Thoracic aorta (tissue), 2 donors: ENCODE results near the gene CTIF. TPM values are rescaled to one million over a fixed set of nuclear protein-coding genes. Genes with fewer than 3 reads are reported as not detected.

Experiments used
- ATAC-seq: fragments of 150-250 bp; one replicate; pipeline ENCODE4 v1.8.0; 2017; ENCODE audit warnings: low read depth; ENCODE audit not compliant: insufficient number of reproducible peaks, low FRiP score
- DNase-seq: peaks from one replicate; pipeline ENCODE4 v3.0.0-alpha.2; 2020; ENCODE audit warnings: low spot score
- H3K27ac ChIP-seq, 2 donors: fragments of 200-600 bp; sonication (generic); 1 replicate in 1 of 2; 2 replicates in 1 of 2; pipeline ENCODE4 v1.5.1; 2016; ENCODE audit warnings: mild to moderate bottlenecking in 2 of 2, moderate library complexity in 2 of 2
- H3K27me3 ChIP-seq: fragments of 200-600 bp; sonication (generic); replicated peaks from 2 replicates; pipeline ENCODE4 v1.6.0; 2016; ENCODE audit warnings: mild to moderate bottlenecking; ENCODE audit not compliant: insufficient read depth
- H3K36me3 ChIP-seq: fragments of 200-600 bp; sonication (generic); one replicate; pipeline ENCODE4 v1.5.1; 2016
- H3K4me1 ChIP-seq, 2 donors: fragments of 200-600 bp; sonication (generic); 1 replicate in 1 of 2; 2 replicates in 1 of 2; pipeline versions ENCODE4 v1.5.1 to v1.6.0; 2016; ENCODE audit warnings: low read depth in 2 of 2, mild to moderate bottlenecking in 1 of 2; ENCODE audit not compliant: control insufficient read depth in 1 of 2
- H3K4me3 ChIP-seq: fragments of 200-600 bp; sonication (generic); 2 replicates; pipeline ENCODE4 v1.5.1; 2016; ENCODE audit warnings: mild to moderate bottlenecking
- H3K9me3 ChIP-seq: fragments of 200-600 bp; sonication (generic); 2 replicates; pipeline ENCODE4 v1.5.1; 2016
- total RNA-seq, 2 donors: library from RNA; depleted of rRNA; stranded (reverse); fragments of >200 nt; gene quantifications; one replicate each; pipeline versions ENCODE4 v1.1.0 to v1.2.3, GENCODE V29; 2016
- TF ChIP-seq, protein P1 (sequence below): fragments of 200-600 bp; sonication (generic); IDR thresholded peaks from one replicate; pipeline ENCODE4 v1.5.1; 2019; ENCODE audit warnings: antibody characterized with exemption

CTIF gene
- total RNA-seq, 2 donors from 2014 or later, result 63.3 to 125 TPM

DNA sequence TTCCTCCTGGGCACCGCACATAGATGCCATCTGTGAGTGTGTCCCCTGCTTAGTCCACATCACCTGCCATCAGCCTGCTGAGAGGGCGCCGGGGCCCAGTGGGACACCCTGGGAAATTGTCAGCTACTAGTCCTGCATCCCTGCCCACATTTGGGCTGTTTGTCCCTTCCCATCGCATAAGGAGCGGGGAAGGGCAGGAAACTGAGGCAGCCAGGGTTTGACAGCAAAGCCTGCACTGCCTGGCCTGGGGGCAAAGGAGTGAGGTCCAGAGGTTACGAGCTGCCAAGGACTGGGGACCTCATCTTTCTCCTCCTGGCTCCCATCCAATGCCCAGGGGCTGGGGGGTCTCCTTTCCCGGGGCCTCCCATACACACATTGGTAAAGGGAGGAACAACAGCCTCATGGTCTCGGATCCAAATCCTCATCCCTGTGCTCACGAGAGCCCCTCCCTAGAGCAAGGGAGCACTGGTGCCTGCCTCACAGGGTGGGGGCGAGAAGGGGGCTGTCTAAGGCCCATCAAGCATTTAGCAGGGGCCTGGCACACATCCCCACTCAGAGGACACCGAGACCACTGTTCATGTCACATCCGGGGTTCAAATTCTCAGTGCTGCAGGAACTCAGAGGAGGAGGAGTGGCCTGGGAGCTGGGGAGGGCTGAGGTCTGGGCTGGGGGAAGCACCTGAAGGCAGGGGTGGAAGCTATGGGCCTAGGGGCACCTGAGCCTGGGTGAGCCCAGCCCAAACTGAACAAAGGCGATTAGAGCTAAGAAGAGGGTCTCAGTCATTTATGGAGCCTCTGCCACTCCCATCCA, 298.2 kb downstream of the CTIF start:
- no peak overlapping the region for H3K27ac ChIP-seq
- DNase-seq, result no peak

DNA sequence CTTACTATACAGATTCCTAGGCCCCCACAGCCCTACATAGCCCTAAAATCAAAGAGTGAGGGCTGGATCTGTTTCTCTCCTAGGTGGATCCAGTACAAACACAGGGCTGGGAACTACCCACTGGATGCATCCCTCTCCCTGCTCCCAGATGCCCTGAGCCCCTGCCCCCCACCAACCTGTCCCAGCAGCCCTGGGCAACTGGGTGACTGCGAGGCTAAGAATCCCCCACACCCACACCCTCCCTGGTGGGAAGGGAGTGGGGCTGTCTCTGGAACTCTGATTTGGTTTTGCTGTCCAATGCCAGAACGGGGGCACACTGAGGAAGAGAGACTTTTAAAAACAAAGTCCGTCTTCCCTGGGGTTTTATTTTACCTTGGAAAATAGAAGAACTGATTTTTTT, 298.8 kb downstream of the CTIF start:
- Histone ChIP-seq H3K27ac (no peak overlapping the region), H3K36me3 (no peaks in the 10 kb centered on the region), H3K4me3 (no peak overlapping the region), H3K4me1 (peaks cover 47 to 67% of the 10 kb centered on the region in 2 donors), H3K27me3 (no peaks in the 10 kb centered on the region), H3K9me3 (no peaks in the 10 kb centered on the region)
- TF ChIP-seq, protein P1, sequence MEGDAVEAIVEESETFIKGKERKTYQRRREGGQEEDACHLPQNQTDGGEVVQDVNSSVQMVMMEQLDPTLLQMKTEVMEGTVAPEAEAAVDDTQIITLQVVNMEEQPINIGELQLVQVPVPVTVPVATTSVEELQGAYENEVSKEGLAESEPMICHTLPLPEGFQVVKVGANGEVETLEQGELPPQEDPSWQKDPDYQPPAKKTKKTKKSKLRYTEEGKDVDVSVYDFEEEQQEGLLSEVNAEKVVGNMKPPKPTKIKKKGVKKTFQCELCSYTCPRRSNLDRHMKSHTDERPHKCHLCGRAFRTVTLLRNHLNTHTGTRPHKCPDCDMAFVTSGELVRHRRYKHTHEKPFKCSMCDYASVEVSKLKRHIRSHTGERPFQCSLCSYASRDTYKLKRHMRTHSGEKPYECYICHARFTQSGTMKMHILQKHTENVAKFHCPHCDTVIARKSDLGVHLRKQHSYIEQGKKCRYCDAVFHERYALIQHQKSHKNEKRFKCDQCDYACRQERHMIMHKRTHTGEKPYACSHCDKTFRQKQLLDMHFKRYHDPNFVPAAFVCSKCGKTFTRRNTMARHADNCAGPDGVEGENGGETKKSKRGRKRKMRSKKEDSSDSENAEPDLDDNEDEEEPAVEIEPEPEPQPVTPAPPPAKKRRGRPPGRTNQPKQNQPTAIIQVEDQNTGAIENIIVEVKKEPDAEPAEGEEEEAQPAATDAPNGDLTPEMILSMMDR, result no peak
- DNase-seq, result no peak
- no peak for ATAC-seq

More for the DNA sequence above, 298.2 kb downstream of the CTIF start:
- H3K27me3 ChIP-seq, result no peaks in the 10 kb centered on the region
- H3K4me1 ChIP-seq, result peaks cover 50 to 71% of the 10 kb centered on the region in 2 donors
- no peak for ATAC-seq
- TF ChIP-seq, protein P1, result no peak
- H3K36me3 ChIP-seq, result no peaks in the 10 kb centered on the region
- H3K4me3 ChIP-seq, result no peak overlapping the region
- no peaks in the 10 kb centered on the region for H3K9me3 ChIP-seq

DNA sequence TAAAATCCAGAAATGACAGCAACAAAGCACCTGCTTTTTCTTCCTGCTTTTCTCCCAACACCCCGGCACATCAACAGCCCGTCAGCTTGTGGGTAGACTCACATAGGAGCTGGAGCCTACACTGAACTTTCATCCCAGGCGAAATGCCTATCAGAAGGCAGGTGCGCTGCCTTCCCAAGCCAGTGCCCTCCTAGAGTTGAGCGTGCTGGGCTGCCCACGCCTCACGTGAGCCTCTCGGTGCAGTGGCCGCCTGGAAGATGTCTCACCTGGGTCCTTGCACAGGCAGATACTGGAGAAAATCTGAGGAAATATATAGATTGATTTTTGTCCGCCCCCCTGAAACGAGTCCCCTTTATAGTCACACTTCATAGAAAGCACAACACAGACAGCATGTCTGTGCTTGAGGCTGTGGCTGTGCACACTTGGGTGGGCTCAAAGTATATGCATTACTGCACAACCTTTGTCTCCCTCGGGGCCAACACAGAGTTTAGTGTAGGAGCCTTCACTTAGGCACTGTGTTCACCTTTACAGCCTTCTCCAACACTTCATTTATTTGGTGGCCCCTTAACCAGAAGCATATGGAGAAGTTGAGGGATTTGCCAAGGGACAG, 299.4 kb downstream of the CTIF start:
- H3K4me3 ChIP-seq, result no peak overlapping the region
- TF ChIP-seq, protein P1, result no peak
- no peaks in the 10 kb centered on the region for H3K9me3 ChIP-seq
- H3K4me1 ChIP-seq, result peaks cover 41 to 61% of the 10 kb centered on the region in 2 donors
- H3K27me3 ChIP-seq, result no peaks in the 10 kb centered on the region
- H3K36me3 ChIP-seq, result no peaks in the 10 kb centered on the region
- peak overlapping the region in 1 of 2 donors; percentile 42 for H3K27ac ChIP-seq
- no peak for DNase-seq
- no peak for ATAC-seq

DNA sequence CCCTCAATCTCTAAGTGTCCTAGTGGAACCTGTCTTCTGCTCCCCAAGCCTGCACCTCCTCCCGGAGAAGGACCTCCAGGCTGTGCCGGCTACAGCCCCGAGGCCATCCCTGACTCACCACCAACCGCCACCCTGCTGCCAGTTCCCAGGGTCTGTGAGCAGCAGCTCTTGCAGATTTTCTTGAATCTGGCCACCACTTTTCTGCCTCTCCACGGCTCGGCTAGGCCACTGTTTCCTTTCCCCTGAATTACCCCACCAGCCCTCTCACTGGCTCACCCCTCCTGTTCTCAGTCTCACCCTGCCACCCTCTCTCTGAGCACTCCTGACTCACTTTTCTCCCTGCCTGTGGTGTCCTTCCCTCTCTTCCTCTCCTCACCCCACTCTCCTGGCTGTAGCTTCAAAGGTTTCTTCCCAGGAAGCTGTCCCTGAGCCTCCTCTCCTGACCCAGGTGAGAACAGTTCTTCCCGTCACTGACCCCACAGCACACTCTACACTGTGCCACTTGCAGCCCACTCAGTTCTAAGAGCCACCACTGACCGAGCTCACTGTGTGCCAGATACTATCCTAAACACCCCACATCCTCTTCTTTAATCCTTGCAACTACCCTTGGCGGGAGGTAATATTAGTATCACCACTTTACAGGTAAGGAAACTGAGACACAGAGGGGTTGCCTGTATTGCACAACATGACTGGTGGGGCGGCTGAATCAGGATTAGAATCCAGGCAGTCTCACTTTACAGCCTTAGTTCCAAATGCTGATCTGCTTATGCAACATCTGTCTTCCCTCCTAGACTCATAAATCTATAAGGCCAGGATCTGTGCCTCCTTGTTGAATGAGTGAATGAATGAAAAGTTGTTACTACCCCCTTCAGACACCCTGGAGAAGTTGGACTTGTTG, 300.3 kb downstream of the CTIF start:
- Histone ChIP-seq H3K27ac (peak overlapping the region; percentile 4 to 72), H3K27me3 (no peaks in the 10 kb centered on the region), H3K36me3 (no peaks in the 10 kb centered on the region), H3K4me1 (peaks cover 32 to 52% of the 10 kb centered on the region in 2 donors), H3K9me3 (no peaks in the 10 kb centered on the region), H3K4me3 (no peak overlapping the region)
- no peak for DNase-seq
- ATAC-seq, result no peak
- TF ChIP-seq, protein P1, result no peak
